Type B pancreatic cell (in vitro differentiated cells): ENCODE data around the gene SLC9A9. TPM values are rescaled to one million over a fixed set of nuclear protein-coding genes. Genes with fewer than 3 reads are reported as not detected.

ENCODE experiments used
- DNase-seq: peaks from one replicate; pipeline ENCODE4 v3.0.0; 2021; ENCODE audit warnings: mixed read lengths; ENCODE audit not compliant: unreplicated experiment; ENCODE audit errors: extremely low spot score
- H3K27ac Mint-ChIP-seq: 2 replicates; pipeline ENCODE4 v1.8.0; 2021; ENCODE audit warnings: mild to moderate bottlenecking, mixed read lengths
- H3K27me3 Mint-ChIP-seq: 2 replicates; pipeline ENCODE4 v1.8.0; 2021; ENCODE audit warnings: mixed read lengths
- H3K36me3 Mint-ChIP-seq: 2 replicates; pipeline ENCODE4 v1.8.0; 2021; ENCODE audit warnings: mixed read lengths
- H3K4me1 Mint-ChIP-seq: one replicate; pipeline ENCODE4 v1.8.0; 2021; ENCODE audit warnings: mixed read lengths; ENCODE audit not compliant: unreplicated experiment
- H3K4me3 Mint-ChIP-seq: 2 replicates; pipeline ENCODE4 v1.8.0; 2021; ENCODE audit warnings: mild to moderate bottlenecking, mixed read lengths
- H3K9me3 Mint-ChIP-seq: 2 replicates; pipeline ENCODE4 v1.8.0; 2021; ENCODE audit warnings: mixed read lengths
- total RNA-seq: library from RNA; stranded (reverse); gene quantifications from 2 replicates; pipeline ENCODE4 v1.2.1, GENCODE V29; 2021; ENCODE audit warnings: low replicate concordance
- TF ChIP-seq, protein P1 (sequence below): fragments of 200-600 bp; sonication (generic); conservative IDR thresholded peaks from 2 replicates; pipeline ENCODE4 v1.5.0; 2021; ENCODE audit warnings: antibody characterized with exemption, mild to moderate bottlenecking

The SLC9A9 gene
- total RNA-seq, 1 donor from 2014 or later: 2.7 TPM

- H3K36me3 Mint-ChIP-seq: no peaks in the 10 kb centered on the region
- H3K4me1 Mint-ChIP-seq: peaks cover 23% of the 10 kb centered on the region
- DNase-seq: no peak
- no peak overlapping the region for H3K27ac Mint-ChIP-seq
- peak overlapping the region; percentile 6 for H3K4me3 Mint-ChIP-seq
- TF ChIP-seq, protein P1, sequence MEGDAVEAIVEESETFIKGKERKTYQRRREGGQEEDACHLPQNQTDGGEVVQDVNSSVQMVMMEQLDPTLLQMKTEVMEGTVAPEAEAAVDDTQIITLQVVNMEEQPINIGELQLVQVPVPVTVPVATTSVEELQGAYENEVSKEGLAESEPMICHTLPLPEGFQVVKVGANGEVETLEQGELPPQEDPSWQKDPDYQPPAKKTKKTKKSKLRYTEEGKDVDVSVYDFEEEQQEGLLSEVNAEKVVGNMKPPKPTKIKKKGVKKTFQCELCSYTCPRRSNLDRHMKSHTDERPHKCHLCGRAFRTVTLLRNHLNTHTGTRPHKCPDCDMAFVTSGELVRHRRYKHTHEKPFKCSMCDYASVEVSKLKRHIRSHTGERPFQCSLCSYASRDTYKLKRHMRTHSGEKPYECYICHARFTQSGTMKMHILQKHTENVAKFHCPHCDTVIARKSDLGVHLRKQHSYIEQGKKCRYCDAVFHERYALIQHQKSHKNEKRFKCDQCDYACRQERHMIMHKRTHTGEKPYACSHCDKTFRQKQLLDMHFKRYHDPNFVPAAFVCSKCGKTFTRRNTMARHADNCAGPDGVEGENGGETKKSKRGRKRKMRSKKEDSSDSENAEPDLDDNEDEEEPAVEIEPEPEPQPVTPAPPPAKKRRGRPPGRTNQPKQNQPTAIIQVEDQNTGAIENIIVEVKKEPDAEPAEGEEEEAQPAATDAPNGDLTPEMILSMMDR: no peak
- peaks cover 14% of the 10 kb centered on the region for H3K9me3 Mint-ChIP-seq
- H3K27me3 Mint-ChIP-seq: no peaks in the 10 kb centered on the region
Observed at GRCh38 chr3:143236226-143236964, 611.9 kb downstream of the SLC9A9 start.

GRCh38 chr3:143235614-143236204, 612.6 kb downstream of the SLC9A9 start:
- Mint-ChIP-seq H3K9me3 (peaks cover 14% of the 10 kb centered on the region), H3K27me3 (no peaks in the 10 kb centered on the region), H3K4me1 (peaks cover 23% of the 10 kb centered on the region), H3K4me3 (no peak overlapping the region), H3K36me3 (no peaks in the 10 kb centered on the region), H3K27ac (no peak overlapping the region)
- no peak for DNase-seq
- TF ChIP-seq, protein P1: no peak

DNA sequence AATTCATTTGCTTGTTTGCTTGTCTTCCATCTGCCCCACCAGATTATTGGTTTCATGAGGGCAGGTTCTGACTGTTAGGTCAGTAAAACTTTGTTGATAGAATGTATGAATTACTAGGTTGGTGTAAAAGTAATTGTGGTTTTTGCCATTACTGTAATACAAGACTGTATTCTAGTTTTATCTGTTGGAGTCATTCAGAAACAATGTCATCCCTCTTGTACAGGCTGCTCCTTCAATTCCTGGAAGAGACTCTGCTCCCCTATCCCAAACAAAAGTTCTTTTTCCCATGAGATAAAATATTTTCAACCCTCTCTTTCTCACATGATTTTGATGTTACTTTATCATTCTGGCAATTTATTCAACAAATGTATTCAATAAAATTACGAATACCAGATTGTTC, 613.7 kb downstream of the SLC9A9 start:
- Mint-ChIP-seq H3K4me1 (peaks cover 23% of the 10 kb centered on the region), H3K9me3 (peaks cover 14% of the 10 kb centered on the region), H3K27me3 (no peaks in the 10 kb centered on the region), H3K36me3 (no peaks in the 10 kb centered on the region), H3K4me3 (no peak overlapping the region), H3K27ac (no peak overlapping the region)
- TF ChIP-seq, protein P1: no peak
- DNase-seq: no peak

DNA sequence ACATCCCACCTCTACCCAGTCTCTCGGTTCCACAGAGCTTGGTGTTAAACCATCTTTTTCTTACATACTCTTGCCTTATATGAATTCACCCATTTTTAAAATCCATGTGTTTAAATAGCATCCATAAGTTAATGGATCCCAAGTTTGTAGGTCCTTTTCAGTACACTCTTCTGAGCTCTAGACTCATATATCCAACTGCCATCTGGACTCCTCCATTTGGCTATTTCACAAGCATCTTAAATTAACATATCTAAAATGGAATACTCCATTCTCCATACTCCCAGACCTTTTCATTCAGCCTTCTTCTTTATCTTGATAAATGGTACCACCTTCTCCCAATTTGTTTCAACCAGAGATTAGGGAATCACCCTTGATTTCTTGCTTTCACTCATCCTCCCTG, 615.3 kb downstream of the SLC9A9 start:
- no peaks in the 10 kb centered on the region for H3K27me3 Mint-ChIP-seq
- TF ChIP-seq, protein P1: no peak
- H3K4me3 Mint-ChIP-seq: no peak overlapping the region
- peaks cover 12% of the 10 kb centered on the region for H3K4me1 Mint-ChIP-seq
- H3K9me3 Mint-ChIP-seq: peaks cover 7% of the 10 kb centered on the region
- H3K36me3 Mint-ChIP-seq: no peaks in the 10 kb centered on the region
- DNase-seq: no peak
- H3K27ac Mint-ChIP-seq: no peak overlapping the region

GRCh38 chr3:143228405-143228804, 619.9 kb downstream of the SLC9A9 start:
- Mint-ChIP-seq H3K4me3 (no peak overlapping the region), H3K27me3 (no peaks in the 10 kb centered on the region), H3K4me1 (no peaks in the 10 kb centered on the region), H3K9me3 (no peaks in the 10 kb centered on the region), H3K36me3 (no peaks in the 10 kb centered on the region), H3K27ac (no peak overlapping the region)
- TF ChIP-seq, protein P1: no peak
- no peak for DNase-seq
